K562 (cell line): ENCODE data around the gene PDZD2. TPM values are rescaled to one million over a fixed set of nuclear protein-coding genes. Genes with fewer than 3 reads are reported as not detected.

Source experiments
- ATAC-seq: fragments of 200-7000 bp; cut with Tn5 transposase; 3 replicates; pipeline ENCODE4 v1.9.1; 2020; ENCODE audit warnings: moderate library complexity
- BruUV-seq: library from RNA; stranded (reverse); fragments of 400-500 nt; replicated peaks from 2 replicates; lab custom pipeline; 2021; lab: Mats Ljungman, UMichigan
- CTCF ChIA-PET: fragments of 300-600 bp; formaldehyde crosslinking; extraction: SDS; loops from one replicate; lab custom pipeline; 2021; ENCODE audit warnings: low intra/inter-chr PET ratio; lab: Yijun Ruan, JAX
- POLR2A ChIA-PET: fragments of 300-600, 350-650 bp; sonication (Branson Sonifier 250); formaldehyde crosslinking; extraction: SDS; loops from one replicate; lab custom pipeline; 2021; ENCODE audit warnings: antibody characterized with exemption, inconsistent platforms; lab: Yijun Ruan, JAX
- DNase-seq, 4 experiments: peaks; one replicate each; pipeline versions ENCODE4 v3.0.0 to v3.0.0-alpha.2; 2011 to 2018; ENCODE audit warnings: low spot score in 3 of 4, mixed read lengths in 3 of 4; ENCODE audit errors: extremely low read depth in 1 of 4
- FAIRE-seq: peaks from 2 replicates; lab custom pipeline; 2011; peaks lifted over from hg19 to GRCh38; lab: Jason Lieb, UNC
- H2AFZ ChIP-seq: 2 replicates; pipeline ENCODE4 v1.6.0; 2011; ENCODE audit warnings: low read depth, low read length, control low read depth, inconsistent platforms
- H3K27ac ChIP-seq: fragments of 200-600 bp; 3 replicates; pipeline ENCODE4 v1.8.0; 2011; ENCODE audit warnings: low read depth, mild to moderate bottlenecking, control low read depth, inconsistent platforms, low read length, moderate library complexity, mixed read lengths; ENCODE audit errors: extremely low read depth
- H3K27me3 ChIP-seq, 2 experiments: fragments of 300-600 bp in 1 of 2; 2 replicates in 1 of 2; 3 replicates in 1 of 2; pipeline versions ENCODE4 v1.6.0 to v1.8.0; 2011; ENCODE audit warnings: inconsistent platforms in 2 of 2, low read length in 2 of 2, mild to moderate bottlenecking in 1 of 2, mixed read lengths in 1 of 2, moderate library complexity in 1 of 2; ENCODE audit not compliant: control insufficient read depth in 2 of 2, insufficient read depth in 2 of 2
- H3K36me3 ChIP-seq: fragments of 300-600 bp; 3 replicates; pipeline ENCODE4 v1.8.0; 2011; ENCODE audit warnings: mild to moderate bottlenecking, low read length, inconsistent platforms; ENCODE audit not compliant: control insufficient read depth, insufficient read depth
- H3K4me1 ChIP-seq, 2 experiments: fragments of 200-600 bp in 1 of 2; replicated peaks in 1 of 2; 2 replicates in 1 of 2; 3 replicates in 1 of 2; pipeline versions ENCODE4 v1.5.1 to v1.8.0; 2011; ENCODE audit warnings: inconsistent platforms in 2 of 2, low read length in 2 of 2, mild to moderate bottlenecking in 1 of 2, mixed read lengths in 1 of 2, moderate library complexity in 1 of 2; ENCODE audit not compliant: control insufficient read depth in 2 of 2, insufficient read depth in 2 of 2
- H3K4me2 ChIP-seq: 2 replicates; pipeline ENCODE4 v1.6.1; 2011; ENCODE audit warnings: low read length, control low read depth, inconsistent platforms, mixed read lengths; ENCODE audit not compliant: insufficient read depth
- H3K4me3 ChIP-seq: fragments of 200-600 bp; sonication (generic), shearing (Covaris generic); 2 replicates; pipeline ENCODE4 v1.5.1; 2016; ENCODE audit warnings: control low read depth, inconsistent platforms
- H3K79me2 ChIP-seq: fragments of 200-600 bp; 3 replicates; pipeline ENCODE4 v1.8.0; 2011; ENCODE audit warnings: low read length, inconsistent platforms; ENCODE audit not compliant: control insufficient read depth, insufficient read depth
- H3K9ac ChIP-seq, 2 experiments: 2 replicates each; pipeline versions ENCODE4 v1.6.0 to v1.6.1; 2011; ENCODE audit warnings: low read depth in 2 of 2, low read length in 2 of 2, control low read depth in 1 of 2, inconsistent platforms in 1 of 2, mild to moderate bottlenecking in 1 of 2, mixed read lengths in 1 of 2; ENCODE audit not compliant: insufficient read depth in 1 of 2
- H3K9me1 ChIP-seq: one replicate; pipeline ENCODE4 v1.6.0; 2011; ENCODE audit warnings: inconsistent platforms, mild to moderate bottlenecking, low read length, moderate library complexity; ENCODE audit not compliant: control insufficient read depth, insufficient read depth
- H3K9me3 ChIP-seq: replicated peaks from 2 replicates; pipeline ENCODE4 v1.5.1; 2011; ENCODE audit warnings: low read depth, low read length, inconsistent platforms; ENCODE audit not compliant: control insufficient read depth, insufficient read depth
- H4K20me1 ChIP-seq: replicated peaks from 2 replicates; pipeline ENCODE4 v1.6.1; 2011; ENCODE audit warnings: low read length, inconsistent platforms, mixed read lengths; ENCODE audit not compliant: control insufficient read depth, insufficient read depth
- BCL6 ChIP-seq: fragments of 250-450 bp; sonication (Bioruptor Pico); IDR thresholded peaks from 2 replicates; pipeline ENCODE4 v1.4.0; 2020
- BRD4 ChIP-seq: fragments of 200-600 bp; sonication (generic); IDR thresholded peaks from 2 replicates; pipeline ENCODE4 v1.6.1; 2017; ENCODE audit warnings: inconsistent platforms
- MYC ChIP-seq, 2 experiments: fragments of 250-450 bp in 1 of 2; sonication (Bioruptor Pico) in 1 of 2; IDR thresholded peaks; 2 replicates each; pipeline versions ENCODE4 v1.5.1 to v1.6.1; 2012 to 2021; ENCODE audit warnings: low read depth in 2 of 2, borderline replicate concordance in 1 of 2, improper control_type of control experiment in 1 of 2, low read length in 1 of 2, mild to moderate bottlenecking in 1 of 2, moderate library complexity in 1 of 2
- NRF1 ChIP-seq, 2 experiments: fragments of 450-650 bp; IDR thresholded peaks in 1 of 2; conservative IDR thresholded peaks in 1 of 2; 2 replicates each; pipeline ENCODE4 v1.6.1; 2014; ENCODE audit warnings: mild to moderate bottlenecking in 2 of 2
- ZFP1 ChIP-seq: fragments of 450-650 bp; formaldehyde crosslinking; IDR thresholded peaks from 2 replicates; pipeline ENCODE4 v1.4.0; 2020; ENCODE audit warnings: mild to moderate bottlenecking, mixed read lengths
- WGBS: fragments of 100-300 bp; shearing (Covaris generic); methylation state at CpG from one replicate; pipeline ENCODE4 v1.1.6; 2016; ENCODE audit warnings: low coverage, mixed read lengths; ENCODE audit not compliant: insufficient coverage; ENCODE audit errors: missing lambda C conversion rate; 5-methylcytosine and 5-hydroxymethylcytosine counted together
- in situ Hi-C: fragments of 300-500 bp; cut with MboI; formaldehyde crosslinking; loops from 4 replicates; pipeline ENCODE4 v1.15.0; 2018; ENCODE audit warnings: inconsistent platforms, mixed read lengths
- intact Hi-C: fragments of 100-400 bp; cut with micrococcal nuclease; formaldehyde crosslinking; loops from 2 replicates; pipeline ENCODE4 v1.14.2; 2022
- polyA plus RNA-seq, 8 experiments: library from polyadenylated mRNA; depleted of rRNA in 4 of 8; stranded (reverse) in 5 of 8; unstranded in 3 of 8; fragments of >200 nt; fragmentation: Nextera tagmentation in 2 of 8; fragmentation: Illumina TruSeq in 1 of 8; extraction: Ambion mirVana in 2 of 8; extraction: Trizol in 1 of 8; gene quantifications; 2 replicates each; pipeline versions ENCODE4 v1.2.1 to v1.2.3, GENCODE V29; 2011 to 2014; ENCODE audit warnings: inconsistent platforms in 1 of 8, missing spikeins in 1 of 8
- total RNA-seq, 7 experiments: library from RNA; depleted of rRNA in 6 of 7; stranded (reverse); fragments of >200 nt in 6 of 7; fragmentation: Illumina TruSeq in 2 of 7; extraction: Trizol in 2 of 7; gene quantifications; 2 replicates each; pipeline versions ENCODE4 v1.2.1 to v1.2.3, GENCODE V29; 2011 to 2021; ENCODE audit warnings: low replicate concordance in 1 of 7
- TF ChIP-seq, protein P1 (sequence below), 2 experiments: fragments of 450-650 bp; IDR thresholded peaks; 2 replicates each; pipeline ENCODE4 v1.6.1; 2018; ENCODE audit warnings: mild to moderate bottlenecking in 2 of 2, low read depth in 1 of 2; ENCODE audit not compliant: partially characterized antibody in 2 of 2

PDZD2 gene
- total and polyA plus RNA-seq, 9 of the 15 experiments (the other 6 are each of a cell fraction or from before 2014, with no cell fraction given), result 0.02 to 0.08 (median 0.04) TPM; not detected in 6

- CTCF ChIA-PET, result no interaction called here
- ATAC-seq, result peak; percentile 63
- intact Hi-C loops, result no loop called here
- Histone ChIP-seq H3K27ac (no peak overlapping the region), H3K9me1 (no peaks in the 10 kb centered on the region), H3K9ac (no peak overlapping the region), H2AFZ (no peak overlapping the region), H3K4me3 (no peak overlapping the region), H3K27me3 (no peaks in the 10 kb centered on the region), H3K36me3 (peaks cover 57% of the 10 kb centered on the region), H3K4me2 (no peak overlapping the region), H4K20me1 (peaks cover 27% of the 10 kb centered on the region), H3K4me1 (peaks cover 0 to 7% of the 10 kb centered on the region in 2 experiments; a peak in 3 of 5 replicates), H3K9me3 (no peaks in the 10 kb centered on the region), H3K79me2 (peaks cover 95% of the 10 kb centered on the region)
- in situ Hi-C loops, result no loop called here
- WGBS, result 52% methylated on average over 9 of the region's 9 CpGs
- BruUV-seq, result no TSS peak
- peak in 1 of 4 experiments; percentile 52 for DNase-seq
- FAIRE-seq, result no peak
- POLR2A ChIA-PET, result interaction anchor here (0.8 to 6.1 kb wide), 6 partner anchors 8 to 86 kb away, joined by 3 to 51 read pairs (median 4); partner anchors contain the start of gene GOLPH3
- no peak for TF ChIP-seq MYC (IDR thresholded peaks at IDR 0.05; ENCODE audit: low read depth, low read length)
- TF ChIP-seq MYC (CRISPR knock-in tag; IDR thresholded peaks at IDR 0.05; ENCODE audit: borderline replicate concordance, low read depth), result no peak
- TF ChIP-seq ZFP1 (CRISPR knock-in tag), result no peak
- TF ChIP-seq, protein P1, sequence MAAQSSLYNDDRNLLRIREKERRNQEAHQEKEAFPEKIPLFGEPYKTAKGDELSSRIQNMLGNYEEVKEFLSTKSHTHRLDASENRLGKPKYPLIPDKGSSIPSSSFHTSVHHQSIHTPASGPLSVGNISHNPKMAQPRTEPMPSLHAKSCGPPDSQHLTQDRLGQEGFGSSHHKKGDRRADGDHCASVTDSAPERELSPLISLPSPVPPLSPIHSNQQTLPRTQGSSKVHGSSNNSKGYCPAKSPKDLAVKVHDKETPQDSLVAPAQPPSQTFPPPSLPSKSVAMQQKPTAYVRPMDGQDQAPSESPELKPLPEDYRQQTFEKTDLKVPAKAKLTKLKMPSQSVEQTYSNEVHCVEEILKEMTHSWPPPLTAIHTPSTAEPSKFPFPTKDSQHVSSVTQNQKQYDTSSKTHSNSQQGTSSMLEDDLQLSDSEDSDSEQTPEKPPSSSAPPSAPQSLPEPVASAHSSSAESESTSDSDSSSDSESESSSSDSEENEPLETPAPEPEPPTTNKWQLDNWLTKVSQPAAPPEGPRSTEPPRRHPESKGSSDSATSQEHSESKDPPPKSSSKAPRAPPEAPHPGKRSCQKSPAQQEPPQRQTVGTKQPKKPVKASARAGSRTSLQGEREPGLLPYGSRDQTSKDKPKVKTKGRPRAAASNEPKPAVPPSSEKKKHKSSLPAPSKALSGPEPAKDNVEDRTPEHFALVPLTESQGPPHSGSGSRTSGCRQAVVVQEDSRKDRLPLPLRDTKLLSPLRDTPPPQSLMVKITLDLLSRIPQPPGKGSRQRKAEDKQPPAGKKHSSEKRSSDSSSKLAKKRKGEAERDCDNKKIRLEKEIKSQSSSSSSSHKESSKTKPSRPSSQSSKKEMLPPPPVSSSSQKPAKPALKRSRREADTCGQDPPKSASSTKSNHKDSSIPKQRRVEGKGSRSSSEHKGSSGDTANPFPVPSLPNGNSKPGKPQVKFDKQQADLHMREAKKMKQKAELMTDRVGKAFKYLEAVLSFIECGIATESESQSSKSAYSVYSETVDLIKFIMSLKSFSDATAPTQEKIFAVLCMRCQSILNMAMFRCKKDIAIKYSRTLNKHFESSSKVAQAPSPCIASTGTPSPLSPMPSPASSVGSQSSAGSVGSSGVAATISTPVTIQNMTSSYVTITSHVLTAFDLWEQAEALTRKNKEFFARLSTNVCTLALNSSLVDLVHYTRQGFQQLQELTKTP (IDR thresholded peaks at IDR 0.05; ENCODE audit: low read depth in 1 of 2, partially characterized antibody in 2 of 2), result no peak
- TF ChIP-seq NRF1 (conservative IDR thresholded peaks at IDR 0.05 in 1 of 2, IDR thresholded peaks at IDR 0.05 in 1 of 2), result no peak; a peak in 1 of 4 replicates
- TF ChIP-seq BRD4, result no peak
- no peak for TF ChIP-seq BCL6 (CRISPR knock-in tag)
These were observed 517.7 kb downstream of the PDZD2 start for GRCh38 chr5:32156635-32157034.
